Activated CD4-positive, alpha-beta T cell treated with anti-CD3 and anti-CD28 coated beads for 36 hours (primary cell): Measurements from ENCODE around the gene TEX29. TPM values are rescaled to one million over a fixed set of nuclear protein-coding genes. Genes with fewer than 3 reads are reported as not detected.

Source experiments
- ATAC-seq: fragments of 200-7000 bp; cut with Tn5 transposase; one replicate; pipeline ENCODE4 v1.10.0; 2021; ENCODE audit warnings: mild to moderate bottlenecking, moderate library complexity
- CTCF ChIA-PET: fragments of 350-600 bp; sonication (Branson Sonifier 250); formaldehyde crosslinking; loops from one replicate; lab custom pipeline; 2021; ENCODE audit warnings: antibody characterized with exemption; lab: Charles Lee
- POLR2A ChIA-PET: fragments of 350-600 bp; sonication (Branson Sonifier 250); formaldehyde crosslinking; loops from one replicate; lab custom pipeline; 2021; ENCODE audit warnings: antibody characterized with exemption, inconsistent platforms; lab: Charles Lee
- DNase-seq: peaks from one replicate; pipeline ENCODE4 v3.0.0-alpha.2; 2020
- H3K27ac Mint-ChIP-seq: one replicate; pipeline ENCODE4 v1.8.0; 2021; ENCODE audit warnings: mixed read lengths
- H3K27me3 Mint-ChIP-seq: one replicate; pipeline ENCODE4 v1.8.0; 2021; ENCODE audit warnings: mixed read lengths
- H3K36me3 Mint-ChIP-seq: one replicate; pipeline ENCODE4 v1.8.0; 2021; ENCODE audit warnings: low read depth, mixed read lengths
- H3K4me1 Mint-ChIP-seq: one replicate; pipeline ENCODE4 v1.8.0; 2021; ENCODE audit warnings: mixed read lengths
- H3K4me3 Mint-ChIP-seq: one replicate; pipeline ENCODE4 v1.8.0; 2021; ENCODE audit warnings: mild to moderate bottlenecking, moderate library complexity, mixed read lengths
- H3K9me3 Mint-ChIP-seq: one replicate; pipeline ENCODE4 v1.8.0; 2021; ENCODE audit warnings: low read depth, mixed read lengths
- intact Hi-C, 2 experiments: fragments of 100-400 bp; cut with DNase I in 1 of 2; cut with micrococcal nuclease in 1 of 2; formaldehyde crosslinking; loops; one replicate each; pipeline versions ENCODE4 v1.14.2 to v1.15.1; 2022 to 2024; cut with DNase I, micrococcal nuclease
- total RNA-seq, 2 experiments: library from RNA; stranded (reverse); gene quantifications; one replicate each; pipeline ENCODE4 v1.2.3, GENCODE V29; 2021

Gene TEX29
- total RNA-seq, 2 experiments from 2014 or later, result 0.30 to 0.46 TPM

DNA sequence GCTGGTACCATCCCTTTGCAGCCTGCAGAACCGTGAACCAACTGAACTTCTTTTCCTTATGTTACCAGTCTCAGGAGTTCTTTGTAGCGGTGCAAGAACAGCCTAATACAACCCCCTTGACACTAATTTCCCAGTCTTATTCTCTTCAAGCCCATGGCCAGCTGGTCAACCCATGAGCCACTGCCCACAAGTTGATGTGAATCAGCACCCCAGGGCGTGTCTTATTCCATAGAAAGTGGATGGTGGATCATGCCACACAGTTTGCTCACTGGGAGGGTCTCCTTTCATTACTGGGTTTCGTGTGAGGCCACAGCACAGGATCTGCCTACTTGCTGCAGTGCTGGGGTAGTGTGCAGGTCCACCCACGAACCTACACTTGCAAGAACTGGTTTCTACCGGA lies 27.0 kb downstream of the TEX29 start:
- DNase-seq, result no peak
- no peaks in the 10 kb centered on the region for H3K27me3 Mint-ChIP-seq
- no peaks in the 10 kb centered on the region for H3K36me3 Mint-ChIP-seq
- ChIA-PET POLR2A (no interaction called here), CTCF (interaction anchor here (0.6 kb wide), 1 partner anchor 620 kb away, joined by 3 read pairs; no protein-coding TSS in a partner anchor)
- H3K27ac Mint-ChIP-seq, result no peak overlapping the region
- H3K9me3 Mint-ChIP-seq, result no peaks in the 10 kb centered on the region
- ATAC-seq, result no peak
- no peaks in the 10 kb centered on the region for H3K4me1 Mint-ChIP-seq
- intact Hi-C loops, result no loop called here
- H3K4me3 Mint-ChIP-seq, result no peak overlapping the region

DNA sequence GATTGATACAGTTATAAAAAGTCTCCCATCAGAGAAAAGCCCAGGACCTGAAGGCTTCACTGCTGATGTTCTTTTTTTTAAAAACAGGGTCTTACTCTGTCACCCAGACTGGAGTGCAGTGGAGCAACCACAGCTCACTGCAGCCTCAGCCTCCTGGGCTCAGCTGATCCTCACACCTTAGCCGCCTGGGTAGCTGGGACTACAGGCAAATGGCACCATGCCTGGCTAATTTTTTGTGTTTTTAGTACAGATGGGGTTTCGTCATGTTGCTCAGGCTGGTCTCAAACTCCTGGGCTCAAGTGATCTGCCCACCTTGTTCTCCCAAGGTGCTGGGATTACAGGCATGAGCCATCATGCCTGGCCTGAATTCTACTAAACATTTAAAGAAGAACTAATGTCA lies 33.1 kb downstream of the TEX29 start:
- DNase-seq (no peak), ATAC-seq (no peak)
- intact Hi-C loops, result no loop called here
- Mint-ChIP-seq H3K9me3 (no peaks in the 10 kb centered on the region), H3K4me3 (no peak overlapping the region), H3K4me1 (peaks cover 8% of the 10 kb centered on the region), H3K27me3 (no peaks in the 10 kb centered on the region), H3K27ac (no peak overlapping the region), H3K36me3 (no peaks in the 10 kb centered on the region)
- CTCF ChIA-PET, result no interaction called here
- POLR2A ChIA-PET, result no interaction called here

DNA sequence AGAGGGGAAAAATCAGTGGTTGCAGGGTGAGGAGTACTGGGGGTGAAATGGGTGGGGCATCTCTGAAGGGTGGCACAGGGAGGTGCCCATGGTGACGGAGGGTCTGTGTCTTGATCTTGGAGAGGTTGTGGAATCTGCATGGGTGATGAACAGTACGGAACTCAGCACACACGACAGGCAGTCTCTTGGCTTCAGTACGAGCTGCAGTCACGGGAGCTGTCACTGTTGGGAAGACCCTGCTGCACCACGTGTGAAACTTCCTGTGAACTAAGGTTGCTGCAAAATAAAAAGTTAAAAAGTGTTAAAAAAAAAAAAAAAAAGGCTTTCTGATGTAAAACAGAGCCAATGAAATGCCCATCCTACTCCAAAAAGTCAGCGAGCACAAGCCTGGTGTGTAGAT lies 34.3 kb downstream of the TEX29 start:
- H3K27me3 Mint-ChIP-seq, result no peaks in the 10 kb centered on the region
- H3K9me3 Mint-ChIP-seq, result no peaks in the 10 kb centered on the region
- DNase-seq, result no peak
- intact Hi-C loops, result no loop called here
- ChIA-PET CTCF (no interaction called here), POLR2A (no interaction called here)
- H3K36me3 Mint-ChIP-seq, result no peaks in the 10 kb centered on the region
- no peak overlapping the region for H3K4me3 Mint-ChIP-seq
- ATAC-seq, result no peak
- peaks cover 8% of the 10 kb centered on the region for H3K4me1 Mint-ChIP-seq
- H3K27ac Mint-ChIP-seq, result no peak overlapping the region

DNA sequence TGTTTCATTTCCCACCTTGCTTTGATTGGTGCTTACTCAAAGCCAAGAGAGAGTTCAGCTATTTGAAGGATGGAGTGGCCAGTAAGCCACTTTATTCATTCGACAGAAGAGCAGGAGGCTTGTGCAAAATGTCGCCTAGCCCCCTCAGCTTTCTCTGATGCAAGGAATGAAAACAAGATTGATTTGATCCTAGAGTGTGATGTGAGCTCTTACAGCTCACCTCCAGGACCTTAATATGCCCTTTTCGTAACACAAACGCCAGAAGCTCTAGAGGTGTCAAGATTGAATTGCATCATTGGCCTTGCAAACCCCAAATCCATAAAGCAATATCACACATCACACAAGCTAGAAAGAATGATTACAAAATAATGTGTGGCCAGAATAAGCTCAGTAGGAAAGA lies 36.4 kb downstream of the TEX29 start:
- ATAC-seq, result no peak
- H3K9me3 Mint-ChIP-seq, result no peaks in the 10 kb centered on the region

DNA sequence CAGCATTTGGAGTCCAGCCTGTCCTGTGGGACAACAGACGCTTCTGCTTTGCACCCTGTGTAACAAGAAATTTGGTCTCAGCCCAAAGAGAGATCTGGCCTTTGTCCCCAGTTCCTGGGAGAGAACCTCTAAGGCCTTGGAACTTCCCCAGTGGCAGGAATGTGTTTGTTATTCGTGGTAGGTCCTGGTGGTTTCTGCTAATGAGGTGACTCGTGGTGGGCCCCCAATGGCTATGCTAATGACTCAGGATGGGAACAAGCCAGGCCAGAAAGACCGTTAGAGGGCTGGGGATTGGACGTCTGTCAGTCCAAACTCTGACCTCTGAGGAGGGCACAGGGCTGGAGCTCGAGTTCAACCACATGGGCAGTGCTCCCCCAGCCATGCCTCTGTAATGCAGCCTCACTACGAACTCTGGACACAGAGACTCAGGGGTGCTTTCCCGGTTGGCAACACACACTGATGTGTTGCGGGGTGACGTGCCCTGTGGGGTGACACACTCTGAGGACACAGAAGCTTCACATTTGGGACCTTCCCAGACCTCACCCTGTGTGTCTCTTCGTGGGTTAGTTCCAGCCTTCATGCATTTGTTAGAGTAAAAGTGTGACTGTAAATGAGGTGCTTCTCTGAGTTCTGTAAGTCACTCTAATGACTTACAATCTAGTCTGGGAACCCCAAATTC lies 38.9 kb downstream of the TEX29 start:
- intact Hi-C loops, result no loop called here
- POLR2A ChIA-PET, result no interaction called here
- no peaks in the 10 kb centered on the region for H3K27me3 Mint-ChIP-seq
- no peak for ATAC-seq
- no peaks in the 10 kb centered on the region for H3K9me3 Mint-ChIP-seq
- no peaks in the 10 kb centered on the region for H3K36me3 Mint-ChIP-seq
- no peak overlapping the region for H3K4me3 Mint-ChIP-seq
- H3K4me1 Mint-ChIP-seq, result peaks cover 8% of the 10 kb centered on the region
- no peak for DNase-seq
- CTCF ChIA-PET, result no interaction called here
- no peak overlapping the region for H3K27ac Mint-ChIP-seq

More for the DNA sequence above, 36.4 kb downstream of the TEX29 start:
- Mint-ChIP-seq H3K27me3 (no peaks in the 10 kb centered on the region), H3K36me3 (no peaks in the 10 kb centered on the region), H3K4me1 (peaks cover 8% of the 10 kb centered on the region), H3K4me3 (no peak overlapping the region), H3K27ac (no peak overlapping the region)
- intact Hi-C loops, result no loop called here
- ChIA-PET CTCF (interaction anchor here (0.5 to 1.1 kb wide), 4 partner anchors 181 to 289 kb away, joined by 3 to 4 read pairs (median 3); no protein-coding TSS in a partner anchor), POLR2A (no interaction called here)
- DNase-seq, result no peak

DNA sequence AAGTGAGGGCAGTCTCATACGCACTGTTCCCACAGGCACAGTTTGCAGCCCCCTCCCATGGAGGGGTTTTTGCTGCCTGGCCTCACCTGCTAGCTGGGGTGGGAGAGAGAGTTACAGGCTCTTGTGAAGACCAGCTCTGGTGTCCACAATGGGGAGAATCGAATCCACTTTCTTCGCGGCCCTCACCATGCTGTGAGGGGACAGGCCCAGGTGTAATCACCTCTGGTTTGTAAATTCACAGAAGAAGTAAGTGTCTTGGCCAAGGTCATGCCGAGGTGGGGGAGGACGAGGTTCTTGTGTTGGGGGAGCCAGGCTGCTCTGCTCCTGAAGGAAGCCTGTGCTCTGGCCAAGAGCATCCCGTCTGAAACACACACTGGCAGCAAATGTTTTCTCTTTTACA lies 39.5 kb downstream of the TEX29 start:
- Mint-ChIP-seq H3K4me1 (peaks cover 4% of the 10 kb centered on the region), H3K4me3 (no peak overlapping the region), H3K27me3 (no peaks in the 10 kb centered on the region), H3K9me3 (no peaks in the 10 kb centered on the region), H3K36me3 (no peaks in the 10 kb centered on the region), H3K27ac (no peak overlapping the region)
- ChIA-PET POLR2A (no interaction called here), CTCF (no interaction called here)
- ATAC-seq (no peak), DNase-seq (no peak)
- intact Hi-C loops, result no loop called here

DNA sequence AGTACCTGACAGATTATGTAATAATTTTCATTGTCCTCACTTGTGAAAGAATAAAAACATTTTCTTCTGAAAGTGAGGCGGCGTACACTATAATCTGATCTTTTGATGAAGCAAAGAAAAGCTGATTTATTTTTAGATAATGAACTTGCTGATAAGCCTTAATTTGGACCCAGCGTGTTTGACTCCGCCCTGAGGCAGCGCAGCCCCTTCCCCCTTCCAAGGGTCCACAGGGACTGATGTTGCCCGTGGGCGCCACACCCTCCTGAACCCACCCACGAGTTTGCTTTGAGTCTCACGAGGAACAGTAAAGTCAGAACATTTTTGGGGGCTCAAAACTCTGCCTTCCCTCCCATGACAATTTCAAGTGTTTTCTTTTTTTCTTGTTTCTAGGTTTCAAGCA lies 40.0 kb downstream of the TEX29 start:
- no peak overlapping the region for H3K4me3 Mint-ChIP-seq
- H3K4me1 Mint-ChIP-seq, result no peaks in the 10 kb centered on the region
- ATAC-seq (no peak), DNase-seq (no peak)
- no peaks in the 10 kb centered on the region for H3K27me3 Mint-ChIP-seq
- CTCF ChIA-PET, result no interaction called here
- no peaks in the 10 kb centered on the region for H3K36me3 Mint-ChIP-seq
- intact Hi-C loops, result no loop called here
- no peaks in the 10 kb centered on the region for H3K9me3 Mint-ChIP-seq
- POLR2A ChIA-PET, result no interaction called here
- no peak overlapping the region for H3K27ac Mint-ChIP-seq

DNA sequence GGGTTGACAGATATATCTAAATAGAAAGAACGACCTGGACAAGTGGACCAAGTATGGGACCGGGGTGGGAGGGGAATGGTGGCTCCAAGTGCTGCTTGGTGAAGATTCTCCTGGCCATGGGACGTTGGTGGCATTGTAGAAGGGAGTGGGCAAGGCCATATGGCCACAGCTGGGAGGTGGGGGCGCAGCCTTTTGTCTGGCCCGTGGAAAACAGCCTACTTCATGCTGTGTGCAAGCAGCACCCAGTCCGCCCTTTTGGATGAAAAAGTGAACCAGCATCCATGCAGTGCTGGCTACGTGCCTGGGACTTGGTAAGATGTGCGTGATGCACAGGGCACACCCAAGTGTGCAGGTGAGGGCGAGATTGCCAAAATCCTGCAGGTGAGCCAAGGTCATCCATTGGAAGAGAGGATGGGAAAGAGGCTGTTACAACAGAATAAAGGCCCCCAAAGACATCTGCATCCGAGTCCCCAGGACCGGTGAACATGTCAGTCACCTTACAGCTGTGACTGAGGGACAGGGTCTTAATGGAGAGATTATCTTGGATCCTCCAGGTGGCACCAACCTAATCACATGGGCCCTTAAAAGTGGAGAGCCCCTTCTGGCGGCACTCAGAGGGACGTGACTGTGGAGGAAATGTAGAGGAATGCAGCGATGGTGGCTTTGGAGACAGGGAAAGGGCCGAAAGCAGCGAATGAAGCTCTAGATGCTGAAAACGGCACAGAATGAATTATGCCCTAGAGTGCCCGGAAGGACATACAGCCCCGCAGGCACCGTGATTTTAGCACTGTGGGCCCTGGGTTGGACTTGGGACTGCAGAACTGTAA lies 40.8 kb downstream of the TEX29 start:
- Mint-ChIP-seq H3K4me1 (no peaks in the 10 kb centered on the region), H3K36me3 (no peaks in the 10 kb centered on the region), H3K27me3 (no peaks in the 10 kb centered on the region), H3K27ac (no peak overlapping the region), H3K4me3 (no peak overlapping the region), H3K9me3 (no peaks in the 10 kb centered on the region)
- intact Hi-C loops, result no loop called here
- POLR2A ChIA-PET, result no interaction called here
- ATAC-seq (no peak), DNase-seq (no peak)
- CTCF ChIA-PET, result no interaction called here

DNA sequence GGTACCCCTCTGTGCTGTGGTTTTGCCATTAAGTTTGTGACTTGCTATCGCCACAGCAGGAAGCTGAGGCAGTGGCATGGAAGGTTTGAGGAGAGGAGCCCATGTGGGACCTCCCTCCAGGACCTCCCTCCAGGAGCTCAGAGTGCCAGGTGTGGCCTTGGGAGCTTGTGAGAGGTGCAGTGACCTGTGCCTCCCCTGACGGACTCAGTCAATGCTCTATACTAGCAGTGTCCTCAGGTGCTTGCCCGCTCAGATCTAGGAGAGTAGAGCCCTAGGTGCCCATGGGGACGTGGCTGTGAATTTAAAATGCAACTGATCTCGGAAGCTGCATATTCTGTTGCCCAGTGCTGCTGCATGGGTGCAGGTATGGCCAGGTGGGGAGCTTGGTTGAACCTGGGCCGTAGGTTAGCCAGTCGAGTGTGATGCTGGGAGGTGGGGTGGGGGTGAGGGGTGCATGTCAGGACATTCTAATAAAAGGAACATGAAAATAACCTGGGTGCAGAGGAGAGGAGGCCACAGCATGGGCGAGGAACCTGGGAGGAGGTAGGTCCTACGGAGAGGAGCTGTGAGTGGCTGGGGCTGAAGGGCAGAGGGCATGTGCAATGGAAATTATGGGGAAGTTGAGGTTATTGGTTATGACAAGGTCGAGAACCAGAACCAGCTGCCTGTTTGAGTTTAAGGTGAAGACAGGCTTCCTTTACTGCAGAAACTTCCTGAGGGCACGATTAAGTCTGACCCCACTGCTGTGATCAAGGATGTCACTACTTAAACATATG lies 41.6 kb downstream of the TEX29 start:
- no peaks in the 10 kb centered on the region for H3K9me3 Mint-ChIP-seq
- no peaks in the 10 kb centered on the region for H3K36me3 Mint-ChIP-seq
- H3K4me1 Mint-ChIP-seq, result no peaks in the 10 kb centered on the region
- intact Hi-C loops, result no loop called here
- no peak overlapping the region for H3K4me3 Mint-ChIP-seq
- DNase-seq (no peak), ATAC-seq (no peak)
- no peaks in the 10 kb centered on the region for H3K27me3 Mint-ChIP-seq
- POLR2A ChIA-PET, result no interaction called here
- CTCF ChIA-PET, result no interaction called here
- H3K27ac Mint-ChIP-seq, result no peak overlapping the region

DNA sequence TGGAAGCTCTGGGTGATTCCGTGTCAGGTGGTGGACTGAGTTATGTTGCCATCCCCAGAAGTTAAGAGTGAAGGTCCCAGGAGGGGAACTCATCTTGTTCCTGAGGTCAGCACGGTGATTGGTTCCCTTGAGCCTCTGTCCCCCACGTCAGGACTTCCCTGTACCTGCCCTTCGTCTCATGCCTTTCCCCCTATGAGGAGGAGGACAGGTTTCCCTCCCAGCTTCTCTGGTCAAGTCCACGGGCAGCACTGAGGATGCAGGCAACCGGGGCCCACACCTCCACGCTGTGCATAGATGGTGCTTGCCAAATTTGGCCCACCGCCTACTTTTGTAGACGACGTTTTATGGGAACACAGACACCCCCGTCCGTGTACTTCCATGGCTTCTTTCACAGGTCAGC lies 42.7 kb downstream of the TEX29 start:
- no peak overlapping the region for H3K4me3 Mint-ChIP-seq
- DNase-seq (no peak), ATAC-seq (no peak)
- no peak overlapping the region for H3K27ac Mint-ChIP-seq
- no peaks in the 10 kb centered on the region for H3K27me3 Mint-ChIP-seq
- intact Hi-C loops, result no loop called here
- H3K9me3 Mint-ChIP-seq, result no peaks in the 10 kb centered on the region
- POLR2A ChIA-PET, result no interaction called here
- H3K36me3 Mint-ChIP-seq, result no peaks in the 10 kb centered on the region
- H3K4me1 Mint-ChIP-seq, result no peaks in the 10 kb centered on the region
- CTCF ChIA-PET, result no interaction called here

DNA sequence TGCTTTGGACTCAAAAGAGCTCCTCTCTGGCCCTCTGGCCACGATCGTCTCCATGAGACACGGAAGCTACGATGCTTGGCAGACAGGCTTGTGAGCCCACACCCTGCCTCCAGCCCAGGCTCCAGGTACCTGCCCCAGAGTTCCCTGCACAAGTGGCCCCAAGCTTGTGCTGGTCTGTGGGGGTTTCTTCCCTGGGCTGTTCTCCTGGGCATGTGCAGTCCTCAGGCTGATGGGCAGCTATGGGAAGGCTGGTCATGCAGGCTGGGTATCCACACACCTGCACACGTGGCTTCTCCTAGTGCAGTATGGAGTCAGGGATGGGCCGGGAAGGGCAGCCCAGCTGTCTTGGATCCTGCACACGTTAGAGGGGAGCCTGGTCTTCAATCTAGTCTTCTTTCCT lies 43.1 kb downstream of the TEX29 start:
- H3K27me3 Mint-ChIP-seq, result no peaks in the 10 kb centered on the region
- no peaks in the 10 kb centered on the region for H3K36me3 Mint-ChIP-seq
- no peaks in the 10 kb centered on the region for H3K4me1 Mint-ChIP-seq
- no peaks in the 10 kb centered on the region for H3K9me3 Mint-ChIP-seq
- ATAC-seq (no peak), DNase-seq (no peak)
- intact Hi-C loops, result no loop called here
- POLR2A ChIA-PET, result no interaction called here
- no peak overlapping the region for H3K27ac Mint-ChIP-seq
- CTCF ChIA-PET, result no interaction called here
- H3K4me3 Mint-ChIP-seq, result no peak overlapping the region
